GM18526 (cell line): ENCODE measurements around the gene BPGM.

Experiments used
- POLR2A ChIP-seq: IDR thresholded peaks from 3 replicates; pipeline ENCODE4 v1.6.1; 2011; ENCODE audit not compliant: insufficient read length; ENCODE audit errors: extremely low read depth

Gene BPGM

GRCh38 chr7:134625550-134625949, 21.1 kb upstream of the BPGM start:
- no peak for TF ChIP-seq POLR2A

GRCh38 chr7:134627109-134627774, 19.4 kb upstream of the BPGM start:
- no peak for TF ChIP-seq POLR2A

GRCh38 chr7:134627775-134628153, 18.9 kb upstream of the BPGM start:
- TF ChIP-seq POLR2A = no peak

- no peak for TF ChIP-seq POLR2A
Observed at GRCh38 chr7:134629445-134629844, 17.2 kb upstream of the BPGM start.

- TF ChIP-seq POLR2A = no peak
Observed at GRCh38 chr7:134630237-134630636, 16.4 kb upstream of the BPGM start.

- no peak for TF ChIP-seq POLR2A
Observed at GRCh38 chr7:134630893-134631292, 15.8 kb upstream of the BPGM start.

- TF ChIP-seq POLR2A = no peak
Observed at GRCh38 chr7:134632052-134632451, 14.6 kb upstream of the BPGM start.

- TF ChIP-seq POLR2A = no peak
Observed at GRCh38 chr7:134632937-134633540, 13.6 kb upstream of the BPGM start.

- TF ChIP-seq POLR2A = no peak
Observed at GRCh38 chr7:134636008-134636449, 10.6 kb upstream of the BPGM start.

- TF ChIP-seq POLR2A = no peak
Observed at GRCh38 chr7:134637441-134637840, 9.2 kb upstream of the BPGM start.

- TF ChIP-seq POLR2A = no peak
Observed at GRCh38 chr7:134637934-134638719, 8.5 kb upstream of the BPGM start.

- no peak for TF ChIP-seq POLR2A
Observed at GRCh38 chr7:134639061-134639460, 7.6 kb upstream of the BPGM start.

GRCh38 chr7:134639683-134640279, 6.9 kb upstream of the BPGM start:
- TF ChIP-seq POLR2A = no peak

- TF ChIP-seq POLR2A = no peak
Observed at GRCh38 chr7:134640842-134641715, 5.6 kb upstream of the BPGM start.

GRCh38 chr7:134643131-134643530, 3.5 kb upstream of the BPGM start:
- no peak for TF ChIP-seq POLR2A
